Activated CD4-positive, alpha-beta T cell treated with anti-CD3 and anti-CD28 coated beads, Interleukin-2, amount 50 U/mL, for 16 hours (primary cell): Measurements from ENCODE around the gene GGNBP2.
"Not testable (repeated sequence)": the region's sequence is repeated elsewhere in the genome, so short reads cannot be mapped to it uniquely, and the experiment has no call there.

Source experiments
- DNase-seq: peaks from one replicate; pipeline ENCODE4 v3.0.0-alpha.2; 2020

Gene GGNBP2, protein sequence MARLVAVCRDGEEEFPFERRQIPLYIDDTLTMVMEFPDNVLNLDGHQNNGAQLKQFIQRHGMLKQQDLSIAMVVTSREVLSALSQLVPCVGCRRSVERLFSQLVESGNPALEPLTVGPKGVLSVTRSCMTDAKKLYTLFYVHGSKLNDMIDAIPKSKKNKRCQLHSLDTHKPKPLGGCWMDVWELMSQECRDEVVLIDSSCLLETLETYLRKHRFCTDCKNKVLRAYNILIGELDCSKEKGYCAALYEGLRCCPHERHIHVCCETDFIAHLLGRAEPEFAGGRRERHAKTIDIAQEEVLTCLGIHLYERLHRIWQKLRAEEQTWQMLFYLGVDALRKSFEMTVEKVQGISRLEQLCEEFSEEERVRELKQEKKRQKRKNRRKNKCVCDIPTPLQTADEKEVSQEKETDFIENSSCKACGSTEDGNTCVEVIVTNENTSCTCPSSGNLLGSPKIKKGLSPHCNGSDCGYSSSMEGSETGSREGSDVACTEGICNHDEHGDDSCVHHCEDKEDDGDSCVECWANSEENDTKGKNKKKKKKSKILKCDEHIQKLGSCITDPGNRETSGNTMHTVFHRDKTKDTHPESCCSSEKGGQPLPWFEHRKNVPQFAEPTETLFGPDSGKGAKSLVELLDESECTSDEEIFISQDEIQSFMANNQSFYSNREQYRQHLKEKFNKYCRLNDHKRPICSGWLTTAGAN

GRCh38 chr17:36544307-36545076, at the start of gene GGNBP2:
Gene GGNBP2 (plus strand): TSS chr17:36544919. CDS start chr17:36545725, 806 bp downstream.
- DNase-seq, result peak; percentile 95

DNA sequence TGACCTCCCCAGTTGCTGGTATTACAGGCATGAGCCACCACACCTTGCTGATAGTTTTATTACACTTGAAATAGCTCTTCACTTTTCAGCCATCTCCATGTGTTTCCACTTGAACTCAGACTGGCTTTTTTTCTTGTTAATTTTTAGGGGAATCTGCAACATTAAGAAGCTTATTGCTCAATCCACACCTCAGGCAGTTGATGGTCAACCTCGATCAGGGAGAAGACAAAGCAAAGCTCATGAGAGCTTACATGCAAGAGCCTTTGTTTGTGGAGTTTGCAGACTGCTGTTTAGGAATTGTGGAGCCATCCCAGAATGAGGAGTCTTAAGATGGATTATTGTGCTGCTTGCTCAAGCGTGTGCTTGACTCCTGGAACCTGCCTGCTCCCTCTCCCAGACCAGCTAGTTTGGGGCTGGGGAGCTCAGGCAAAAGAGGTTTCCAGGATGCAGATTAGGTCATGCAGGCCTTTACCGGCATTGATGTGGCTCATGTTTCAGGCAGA, 49.6 kb upstream of the GGNBP2 start:
- no peak for DNase-seq

- DNase-seq, result no peak
Observed at GRCh38 chr17:36496018-36496789, 48.5 kb upstream of the GGNBP2 start.

- DNase-seq, result no peak
Observed at GRCh38 chr17:36498155-36498554, 46.6 kb upstream of the GGNBP2 start.

- DNase-seq, result no peak
Observed at GRCh38 chr17:36498560-36499300, 46.0 kb upstream of the GGNBP2 start.

DNA sequence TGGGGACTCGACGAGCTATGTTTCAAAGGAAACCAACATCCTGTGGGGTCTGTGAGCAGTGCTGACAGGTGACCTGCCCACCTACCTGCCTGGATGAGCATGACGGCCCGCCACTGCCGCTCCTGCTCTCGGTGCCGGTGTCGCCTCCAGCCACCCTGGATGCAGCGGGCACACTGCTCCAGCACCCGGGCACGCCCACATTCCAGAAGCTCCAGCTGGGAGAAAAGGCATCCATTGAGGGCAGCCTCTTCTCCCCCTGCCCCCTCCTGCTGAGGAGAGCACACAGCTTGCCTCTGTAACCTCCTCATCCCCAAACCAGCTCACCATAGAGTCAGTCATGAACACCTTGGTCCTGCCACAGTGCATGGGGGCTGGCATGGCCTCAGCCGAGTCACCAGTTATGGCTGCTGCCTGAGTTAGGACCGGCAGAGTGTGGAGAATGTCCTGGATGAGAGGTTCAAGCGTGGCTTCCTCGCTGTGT, 43.9 kb upstream of the GGNBP2 start:
- DNase-seq, result no peak

GRCh38 chr17:36501351-36501750, 43.4 kb upstream of the GGNBP2 start:
- DNase-seq, result no peak

- no peak for DNase-seq
Observed at GRCh38 chr17:36501963-36502362, 42.8 kb upstream of the GGNBP2 start.

DNA sequence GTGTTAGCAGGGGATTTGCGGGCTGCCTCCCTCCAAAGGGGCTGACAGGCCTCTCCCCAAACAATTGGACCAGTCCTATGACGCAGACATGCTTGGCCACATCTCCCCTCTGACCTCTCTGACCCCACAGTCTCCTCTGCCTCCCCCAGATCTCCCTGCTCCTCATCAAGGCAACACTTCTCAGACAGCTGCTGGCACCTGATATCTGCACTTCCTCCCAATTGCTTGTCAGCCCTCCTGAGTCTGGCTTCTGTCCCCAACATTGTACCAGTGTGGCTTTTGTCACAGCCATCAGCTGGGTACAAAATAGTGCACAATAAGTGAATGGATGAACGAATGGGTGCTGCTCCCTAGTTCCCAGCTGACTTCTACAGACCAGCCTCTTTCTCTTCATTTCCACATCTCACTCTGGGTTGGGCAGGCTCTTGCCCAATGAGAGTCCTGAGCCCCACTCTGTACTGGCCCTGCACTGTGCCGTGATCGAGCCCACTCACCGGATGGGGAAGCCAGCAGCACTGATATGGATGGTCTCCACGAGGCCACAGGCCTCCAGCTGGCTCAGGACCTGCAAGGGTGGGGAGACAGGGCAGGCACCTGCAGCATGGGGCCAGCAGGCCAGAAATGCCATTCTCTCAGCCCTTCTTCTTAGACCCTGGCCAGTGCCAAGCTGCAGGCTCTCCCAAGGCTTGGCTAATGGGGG, 41.1 kb upstream of the GGNBP2 start:
- DNase-seq, result no peak

GRCh38 chr17:36504156-36504545, 40.6 kb upstream of the GGNBP2 start:
- no peak for DNase-seq

GRCh38 chr17:36505171-36505570, 39.5 kb upstream of the GGNBP2 start:
- no peak for DNase-seq

DNA sequence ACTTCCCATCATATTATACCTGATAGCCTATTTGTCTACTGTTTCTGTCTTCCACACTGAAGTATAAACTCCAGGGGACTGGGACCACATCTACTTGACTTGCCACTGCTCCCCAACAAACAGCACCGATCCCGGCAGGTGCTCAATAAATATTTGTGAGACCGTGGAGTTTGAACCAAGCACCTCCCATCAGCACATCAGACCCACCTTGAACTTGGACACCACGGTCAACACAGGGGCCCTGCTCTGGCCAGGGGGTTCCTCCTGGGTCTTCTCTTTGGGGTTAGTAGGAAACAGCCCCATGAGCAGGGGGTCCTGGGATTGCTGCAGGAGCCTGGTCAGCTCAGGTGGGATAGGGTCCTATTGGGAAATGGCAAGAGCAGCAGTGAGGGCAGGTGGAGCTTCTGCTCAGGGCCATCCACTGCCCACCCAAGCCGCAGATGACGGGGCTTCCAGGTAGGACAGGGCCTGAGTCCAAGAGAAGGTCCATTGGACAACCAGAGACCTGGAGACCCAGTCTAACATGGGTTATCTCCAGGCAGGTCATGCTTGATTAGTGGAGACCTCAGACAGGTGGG, 38.4 kb upstream of the GGNBP2 start:
- no peak for DNase-seq

GRCh38 chr17:36506831-36507230, 37.9 kb upstream of the GGNBP2 start:
- no peak for DNase-seq

GRCh38 chr17:36507266-36507665, 37.5 kb upstream of the GGNBP2 start:
- no peak for DNase-seq

DNA sequence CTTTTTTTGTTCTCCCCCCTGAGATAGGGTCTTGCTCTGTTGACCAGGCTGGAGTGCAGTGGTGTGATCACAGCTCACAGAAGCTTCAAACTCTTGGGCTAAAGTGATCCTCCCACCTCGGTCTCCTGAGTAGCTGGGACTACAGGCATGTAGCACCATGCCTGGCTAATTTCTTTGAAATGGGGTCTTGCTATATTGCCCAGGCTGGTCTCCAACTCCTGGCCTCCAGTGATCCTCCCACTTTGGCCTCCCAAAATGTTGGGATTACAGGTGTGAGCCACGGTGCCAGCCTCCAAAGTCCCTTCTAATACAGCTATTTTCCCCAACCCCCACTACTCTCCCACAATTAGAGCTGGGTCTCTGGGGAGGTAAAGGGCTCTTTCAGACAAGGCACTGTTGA, 36.3 kb upstream of the GGNBP2 start:
- DNase-seq, result not testable (repeated sequence)

DNA sequence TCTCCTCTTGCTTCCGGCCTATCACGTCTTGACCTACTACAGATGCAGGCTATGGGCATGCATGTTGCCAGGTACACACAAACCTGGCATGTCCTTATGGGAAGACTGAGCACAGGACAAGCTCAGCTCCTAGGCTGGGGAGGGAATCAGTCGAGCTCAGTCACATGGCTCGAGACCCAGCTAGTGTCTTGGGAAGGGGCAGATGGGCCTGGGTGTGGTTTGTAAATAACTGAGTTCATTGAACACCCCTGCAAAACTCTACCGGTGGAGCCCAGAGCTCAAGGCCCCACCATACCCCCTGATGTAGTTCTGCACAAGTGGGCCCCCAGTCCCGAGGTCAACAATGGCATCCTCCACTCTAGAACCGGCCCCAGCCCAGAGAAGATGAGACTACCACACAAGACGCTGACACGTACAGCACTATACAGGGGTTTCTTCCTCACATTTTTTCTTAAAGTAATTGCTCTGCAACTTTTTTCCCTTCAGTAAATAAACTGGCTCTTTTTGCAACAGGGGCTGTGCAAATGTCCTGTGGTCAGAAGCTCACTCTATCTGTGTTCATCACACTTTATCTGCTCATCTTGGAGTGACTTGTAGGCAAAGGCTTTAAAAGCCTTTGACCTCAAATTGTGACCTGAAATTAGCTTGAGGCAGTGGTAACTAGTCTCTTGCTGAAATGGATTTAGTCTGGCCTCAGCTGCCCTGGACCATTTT, 35.3 kb upstream of the GGNBP2 start:
- DNase-seq, result no peak

DNA sequence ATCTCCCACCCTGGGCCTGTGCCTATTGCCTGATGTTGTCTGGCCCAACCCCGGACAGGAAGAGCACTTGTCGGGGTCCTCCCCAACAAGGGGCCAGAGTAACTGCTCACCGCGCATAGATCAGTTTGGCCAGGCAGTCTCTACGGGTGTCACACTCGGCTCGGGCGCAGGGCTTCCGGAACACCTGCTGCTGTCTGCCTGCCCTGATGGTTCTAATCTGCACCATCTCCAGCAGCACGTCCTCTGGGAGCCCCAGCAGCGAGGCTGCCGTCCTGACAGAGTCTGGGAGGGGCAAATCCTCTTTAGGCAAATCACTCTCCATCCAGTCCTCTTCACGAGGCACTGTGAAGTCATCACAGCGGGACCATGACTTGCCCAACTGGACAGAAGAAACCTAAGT, 34.1 kb upstream of the GGNBP2 start:
- DNase-seq, result no peak

DNA sequence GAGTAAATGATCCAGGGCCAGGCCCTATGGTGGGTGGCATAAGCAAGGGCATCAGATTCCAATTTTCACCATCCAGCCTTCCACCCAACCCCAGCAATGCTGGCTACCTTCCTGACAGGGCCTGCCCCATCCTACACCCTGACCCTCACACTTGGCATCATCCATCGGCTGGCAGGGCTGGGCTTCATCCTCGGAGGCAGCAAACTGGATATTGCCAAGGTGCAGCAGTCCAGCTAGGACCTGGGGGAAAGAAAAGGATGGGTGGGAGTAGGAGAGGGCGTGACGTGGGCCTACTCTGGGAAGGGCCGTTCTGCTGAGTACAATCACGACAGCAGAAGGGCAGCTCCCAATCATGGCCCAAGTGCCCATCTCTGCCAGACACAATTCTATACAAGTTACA, 33.5 kb upstream of the GGNBP2 start:
- no peak for DNase-seq

DNA sequence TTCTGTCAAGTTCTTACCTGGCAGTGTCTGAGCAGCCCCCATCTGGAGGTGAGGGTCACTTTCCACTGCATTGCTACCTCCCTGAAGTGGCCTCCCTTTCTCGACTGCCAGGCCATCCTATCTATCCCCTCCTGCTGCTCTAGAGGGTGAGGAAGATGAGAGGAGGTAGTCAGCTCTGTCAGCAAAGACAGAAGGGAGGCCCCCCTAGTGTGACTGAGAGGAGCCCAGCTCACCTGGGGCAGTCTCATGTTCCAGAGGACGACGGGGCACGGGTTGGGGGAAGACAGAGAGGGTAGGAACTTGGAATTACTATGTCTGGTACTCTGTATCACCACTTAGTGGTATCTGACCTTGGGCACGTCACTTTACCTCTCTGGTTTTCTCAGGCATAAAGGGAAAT, 32.1 kb upstream of the GGNBP2 start:
- no peak for DNase-seq

DNA sequence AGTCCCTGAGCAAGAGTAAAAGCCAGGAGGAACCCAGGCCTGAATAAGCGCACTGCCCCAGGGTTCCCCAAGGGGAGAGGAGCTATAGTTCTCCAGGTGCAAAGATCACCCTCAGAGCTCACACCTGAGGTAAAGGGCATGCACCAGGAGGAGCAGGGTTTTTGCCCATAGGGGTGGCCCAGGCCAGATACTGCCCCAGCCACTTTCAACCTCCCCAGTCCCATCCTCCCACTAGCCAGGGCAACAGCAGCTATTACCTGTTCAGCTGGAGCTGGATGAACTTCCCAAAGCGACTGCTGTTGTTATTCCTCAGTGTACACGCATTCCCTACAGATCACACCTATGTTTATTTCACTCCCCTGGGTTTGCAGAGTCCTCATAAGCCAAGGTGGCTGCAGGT, 29.9 kb upstream of the GGNBP2 start:
- no peak for DNase-seq
